ENCODE measurements around the gene GABRB3. TPM values are rescaled to one million over a fixed set of nuclear protein-coding genes. Genes with fewer than 3 reads are reported as not detected.

GABRB3 gene
- total RNA-seq, 2 donors from 2014 or later = 0.72 to 1.1 TPM

- no peak overlapping the region for H3K27ac ChIP-seq
- no peak for DNase-seq
- no peak overlapping the region for H3K4me3 ChIP-seq
- no peaks in the 10 kb centered on the region for H3K4me1 ChIP-seq
- no peaks in the 10 kb centered on the region for H3K9me3 ChIP-seq
- intact Hi-C loops (cut with DNase I) = no loop called here
- no peaks in the 10 kb centered on the region for H3K36me3 ChIP-seq
- H3K27me3 ChIP-seq = no peaks in the 10 kb centered on the region
- H3K9ac ChIP-seq (ENCODE audit: low read depth in 2 of 2, low read length in 2 of 2) = no peak overlapping the region
- no peak for TF ChIP-seq CTCF (IDR thresholded peaks at IDR 0.05)
Measured at GRCh38 chr15:26691249-26691648, 81.6 kb downstream of the GABRB3 start.

GRCh38 chr15:26690778-26691177 is 82.1 kb downstream of the GABRB3 start:
- Histone ChIP-seq H3K9ac (ENCODE audit: low read depth in 2 of 2, low read length in 2 of 2) (no peak overlapping the region), H3K27me3 (no peaks in the 10 kb centered on the region), H3K4me1 (no peaks in the 10 kb centered on the region), H3K4me3 (no peak overlapping the region), H3K36me3 (no peaks in the 10 kb centered on the region), H3K27ac (no peak overlapping the region), H3K9me3 (no peaks in the 10 kb centered on the region)
- no peak for TF ChIP-seq CTCF (IDR thresholded peaks at IDR 0.05)
- intact Hi-C loops (cut with DNase I) = no loop called here
- DNase-seq = no peak

GRCh38 chr15:26689462-26689861 is 83.4 kb downstream of the GABRB3 start:
- H3K27ac ChIP-seq = no peak overlapping the region
- no peak overlapping the region for H3K4me3 ChIP-seq
- H3K9ac ChIP-seq (ENCODE audit: low read depth in 2 of 2, low read length in 2 of 2) = no peak overlapping the region
- TF ChIP-seq CTCF (IDR thresholded peaks at IDR 0.05) = no peak
- intact Hi-C loops (cut with DNase I) = no loop called here
- no peaks in the 10 kb centered on the region for H3K36me3 ChIP-seq
- no peaks in the 10 kb centered on the region for H3K4me1 ChIP-seq
- no peak for DNase-seq
- H3K9me3 ChIP-seq = no peaks in the 10 kb centered on the region
- H3K27me3 ChIP-seq = no peaks in the 10 kb centered on the region

GRCh38 chr15:26686547-26687187 is 86.2 kb downstream of the GABRB3 start:
- Histone ChIP-seq H3K4me3 (no peak overlapping the region), H3K36me3 (no peaks in the 10 kb centered on the region), H3K4me1 (no peaks in the 10 kb centered on the region), H3K27ac (no peak overlapping the region), H3K9ac (ENCODE audit: low read depth in 2 of 2, low read length in 2 of 2) (no peak overlapping the region), H3K9me3 (no peaks in the 10 kb centered on the region), H3K27me3 (no peaks in the 10 kb centered on the region)
- no peak for TF ChIP-seq CTCF (IDR thresholded peaks at IDR 0.05)
- intact Hi-C loops (cut with DNase I) = no loop called here
- no peak for DNase-seq

- DNase-seq = no peak
- no peaks in the 10 kb centered on the region for H3K4me1 ChIP-seq
- H3K27ac ChIP-seq = no peak overlapping the region
- intact Hi-C loops (cut with DNase I) = no loop called here
- no peak overlapping the region for H3K4me3 ChIP-seq
- H3K9ac ChIP-seq (ENCODE audit: low read depth in 2 of 2, low read length in 2 of 2) = no peak overlapping the region
- no peaks in the 10 kb centered on the region for H3K9me3 ChIP-seq
- no peaks in the 10 kb centered on the region for H3K36me3 ChIP-seq
- no peaks in the 10 kb centered on the region for H3K27me3 ChIP-seq
- no peak for TF ChIP-seq CTCF (IDR thresholded peaks at IDR 0.05)
Measured at GRCh38 chr15:26682598-26683164, 90.2 kb downstream of the GABRB3 start.
